Activated effector memory CD4-positive, alpha-beta T cell treated with Interleukin-2 at 50 U/mL for 16 hours (primary cell): ENCODE data around the gene LILRA2.
"Not testable (repeated sequence)": the region's sequence is repeated elsewhere in the genome, so short reads cannot be mapped to it uniquely, and the experiment has no call there.

Source experiments
- DNase-seq: peaks from one replicate; pipeline ENCODE4 v3.0.0-alpha.2; 2020

Gene LILRA2

DNA sequence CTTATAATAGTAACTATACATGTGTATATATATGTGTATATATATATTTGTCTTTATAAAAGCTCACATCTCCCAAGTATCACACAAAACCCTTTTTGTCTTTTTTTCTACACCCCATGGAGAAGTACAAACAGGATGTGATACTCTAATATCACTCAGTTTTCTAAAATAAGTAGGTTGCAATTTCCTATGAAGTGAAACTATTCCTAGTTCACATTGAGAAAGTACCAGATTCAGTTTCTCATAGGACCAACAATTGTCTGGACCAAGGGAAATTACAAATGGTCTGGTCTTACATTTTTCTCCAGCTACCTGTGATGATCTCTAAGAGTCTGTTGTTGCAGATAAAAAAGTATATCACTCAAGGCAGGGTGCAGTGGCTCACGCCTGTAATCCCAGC is 38.8 kb downstream of the LILRA2 start:
- no peak for DNase-seq

DNA sequence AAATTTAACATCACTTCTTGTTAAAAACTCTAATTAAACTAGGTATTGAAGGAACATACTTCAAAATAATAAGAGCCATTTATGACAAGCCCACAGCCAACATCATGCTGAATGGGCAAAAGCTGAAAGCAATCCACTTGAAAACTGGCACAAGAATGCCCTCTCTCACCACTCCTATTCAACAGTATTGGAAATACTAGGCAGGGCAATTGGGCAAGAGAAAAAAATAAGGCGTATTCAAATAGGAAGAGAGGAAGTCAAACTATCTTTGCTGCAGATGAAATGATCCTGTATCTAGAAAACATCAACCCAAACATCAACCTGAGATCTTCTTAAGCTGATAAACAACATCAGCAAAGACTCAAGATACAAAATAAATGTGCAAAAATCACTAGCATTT is 41.1 kb downstream of the LILRA2 start:
- no peak for DNase-seq

DNA sequence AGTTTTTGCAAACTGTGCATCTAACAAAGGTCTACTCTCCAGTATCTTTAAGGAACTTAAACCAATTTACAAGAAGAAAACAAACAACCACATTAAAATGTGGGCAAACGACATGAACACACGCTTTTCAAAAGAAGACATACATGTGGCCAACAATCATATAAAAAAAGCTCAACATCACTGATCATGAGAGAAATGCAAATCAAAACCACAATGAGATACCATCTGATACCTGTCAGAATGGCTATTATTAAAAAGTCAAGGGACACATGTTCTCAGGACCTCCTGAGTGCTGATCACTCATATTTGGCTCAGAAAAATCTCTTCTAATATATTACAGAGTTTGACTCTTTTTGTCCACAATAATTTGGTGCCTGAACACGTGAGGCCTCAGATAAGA is 42.5 kb downstream of the LILRA2 start:
- DNase-seq, result no peak

DNA sequence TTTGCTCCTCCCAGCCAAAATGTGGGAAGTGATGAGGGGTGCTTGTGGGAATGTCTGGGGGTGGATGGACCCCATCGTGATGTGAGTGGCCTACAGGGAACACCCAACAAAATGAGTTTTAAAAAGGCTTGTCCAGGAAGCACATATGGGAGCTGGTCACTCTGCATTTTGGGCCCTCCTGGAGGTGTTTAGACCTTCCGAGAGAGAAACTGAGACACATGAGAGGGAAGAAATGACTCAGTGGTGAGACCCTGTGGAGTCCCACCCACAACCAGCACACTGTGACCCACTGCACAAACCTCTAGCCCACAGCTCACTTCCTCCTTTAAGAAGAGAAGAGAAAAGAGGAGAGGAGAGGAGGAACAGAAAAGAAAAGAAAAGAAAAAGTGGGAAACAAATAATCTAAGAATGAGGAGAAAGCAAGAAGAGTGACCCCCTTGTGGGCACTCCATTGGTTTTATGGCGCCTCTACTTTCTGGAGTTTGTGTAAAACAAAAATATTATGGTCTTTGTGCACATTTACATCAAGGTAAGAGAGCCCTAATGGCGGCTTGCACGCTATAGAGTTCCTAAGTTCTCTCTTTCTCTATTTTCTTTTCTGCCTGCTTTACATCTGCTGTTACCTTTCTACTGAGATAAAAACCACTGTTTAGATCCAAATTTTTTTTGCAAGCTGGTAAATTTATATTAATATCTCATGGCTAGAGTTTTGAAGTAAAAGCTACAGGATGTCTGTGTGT is 43.4 kb downstream of the LILRA2 start:
- DNase-seq, result no peak

DNA sequence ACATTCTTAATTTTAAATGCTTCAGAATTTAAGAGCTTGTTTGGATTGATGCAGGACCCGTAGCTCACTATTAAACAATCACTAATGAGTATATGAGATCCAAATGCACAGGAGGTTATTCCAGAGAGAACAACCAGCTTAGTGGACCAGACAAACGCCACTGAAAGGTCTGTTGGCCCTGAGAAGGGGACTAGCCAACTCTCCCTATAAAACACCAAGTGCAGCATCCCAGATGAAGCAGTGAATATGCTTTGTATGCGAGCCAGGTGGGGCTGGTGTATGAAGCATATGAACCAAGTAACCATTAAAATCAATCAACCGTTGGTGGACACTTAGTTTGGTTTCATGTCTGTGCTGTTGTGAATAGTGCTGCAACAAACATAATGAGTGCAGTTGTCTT is 46.9 kb downstream of the LILRA2 start:
- no peak for DNase-seq

DNA sequence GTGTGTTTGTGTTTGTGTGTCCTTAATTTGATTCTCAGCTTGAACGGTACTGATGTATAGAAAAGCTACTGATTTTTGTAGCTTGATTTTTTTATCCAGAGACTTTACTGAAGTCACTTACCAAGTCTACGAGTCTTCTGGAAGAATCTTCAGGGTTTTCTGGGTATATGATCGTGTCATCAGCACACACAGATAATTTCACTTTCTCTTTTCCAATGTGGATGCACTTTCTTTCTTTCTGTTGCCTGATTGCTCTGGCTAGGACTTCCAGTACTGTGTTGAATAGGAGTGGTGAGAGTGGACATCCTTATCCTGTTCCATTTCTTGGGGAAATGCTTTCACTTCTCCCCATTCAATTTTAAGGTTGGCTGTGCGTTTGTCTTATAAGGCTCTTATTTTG is 48.8 kb downstream of the LILRA2 start:
- DNase-seq, result no peak

DNA sequence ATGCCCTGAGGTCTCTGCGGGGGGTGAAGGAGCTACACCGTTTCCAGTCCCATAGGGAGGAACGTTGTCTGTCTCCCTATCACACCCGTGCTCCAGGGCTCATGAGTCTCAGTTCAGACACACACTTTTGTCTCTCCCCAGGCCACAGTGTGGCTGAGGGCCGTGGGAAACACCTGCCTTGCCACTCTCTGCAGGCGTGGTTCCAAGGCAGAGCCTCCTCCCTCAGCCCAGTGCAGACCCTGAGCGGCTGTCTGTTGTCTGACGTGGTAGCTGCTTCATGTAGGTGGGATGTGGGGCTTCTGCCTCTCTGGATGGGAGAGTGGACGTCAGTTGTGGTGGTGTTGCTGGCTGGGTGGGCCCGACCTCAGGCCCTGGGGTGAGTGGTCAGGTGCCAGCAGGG is 50.6 kb downstream of the LILRA2 start:
- not testable (repeated sequence) for DNase-seq

DNA sequence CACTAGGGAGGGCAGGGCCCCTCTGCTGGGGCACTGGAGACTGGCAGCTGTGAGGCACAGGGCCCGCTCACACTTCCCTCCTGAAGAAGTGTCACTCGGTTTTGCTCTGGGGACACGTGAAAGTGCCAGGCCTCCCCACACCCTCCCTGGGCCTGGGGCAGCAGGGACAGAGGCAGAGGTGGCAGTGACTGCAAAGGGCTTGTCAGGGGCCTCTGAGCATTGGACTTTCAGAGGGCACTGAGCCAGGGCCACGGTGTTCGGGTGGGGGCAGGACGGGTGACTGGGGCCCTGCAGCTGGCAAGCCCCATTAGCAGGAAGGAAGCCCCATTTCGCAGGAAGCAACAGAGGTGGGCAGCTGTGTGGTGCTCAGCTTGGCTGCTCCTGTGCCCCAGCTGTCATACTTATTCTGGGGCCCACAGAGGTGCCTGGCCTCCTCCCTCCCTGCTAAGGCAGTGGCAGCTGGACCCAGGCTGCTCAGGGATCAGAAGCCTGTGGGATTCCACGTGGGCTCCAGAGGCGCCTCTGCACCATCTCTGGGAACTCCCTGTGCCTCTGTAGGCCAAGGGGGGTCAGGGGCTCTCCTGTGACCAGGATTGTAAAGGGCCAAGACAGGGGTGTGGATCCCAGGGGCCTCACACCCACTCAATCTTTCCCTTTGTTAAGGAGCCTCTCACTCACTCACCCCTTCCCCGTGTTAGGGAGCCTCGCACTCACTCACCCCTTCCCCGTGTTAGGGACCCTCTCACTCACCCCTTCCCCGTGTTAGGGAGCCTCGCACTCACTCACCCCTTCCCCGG is 51.5 kb downstream of the LILRA2 start:
- not testable (repeated sequence) for DNase-seq

DNA sequence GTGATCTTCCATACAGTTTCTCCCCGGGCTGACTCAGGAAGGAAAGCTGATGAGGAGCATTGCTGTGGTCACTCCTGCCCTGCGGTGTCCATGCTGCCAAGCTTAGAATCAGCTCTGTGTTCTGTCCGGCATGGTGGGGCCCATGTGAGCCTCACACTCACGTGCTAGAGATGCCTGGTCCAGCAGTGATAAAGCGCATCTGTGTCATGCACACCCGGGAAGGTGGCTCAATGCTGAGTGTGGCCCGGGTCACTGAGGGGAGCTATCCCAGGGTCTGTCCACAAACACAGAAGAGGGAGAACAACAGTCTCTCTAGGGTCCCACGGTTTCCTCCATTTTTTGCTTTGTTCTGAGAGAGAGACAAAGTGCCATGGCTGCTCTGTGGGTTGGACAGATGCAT is 53.2 kb downstream of the LILRA2 start:
- no peak for DNase-seq

DNA sequence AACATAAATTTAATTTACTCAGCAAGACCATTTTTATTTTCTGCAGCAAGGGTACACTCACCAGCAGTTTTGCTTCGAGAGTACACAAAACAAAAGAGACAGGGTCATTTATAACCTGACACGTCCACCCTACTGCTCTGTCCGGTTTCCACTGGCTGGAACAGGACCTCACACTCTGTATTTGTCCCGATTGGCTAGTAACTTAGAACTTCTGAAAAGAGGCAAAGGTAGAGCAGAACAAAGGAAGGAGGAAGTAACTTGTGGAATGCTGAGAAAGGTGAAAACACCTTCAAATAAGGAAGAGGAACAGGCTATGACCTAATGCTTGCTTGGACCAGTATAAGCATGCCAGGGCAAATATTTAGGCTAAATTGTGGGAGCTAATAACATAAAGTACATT is 54.3 kb downstream of the LILRA2 start:
- DNase-seq, result not testable (repeated sequence)

DNA sequence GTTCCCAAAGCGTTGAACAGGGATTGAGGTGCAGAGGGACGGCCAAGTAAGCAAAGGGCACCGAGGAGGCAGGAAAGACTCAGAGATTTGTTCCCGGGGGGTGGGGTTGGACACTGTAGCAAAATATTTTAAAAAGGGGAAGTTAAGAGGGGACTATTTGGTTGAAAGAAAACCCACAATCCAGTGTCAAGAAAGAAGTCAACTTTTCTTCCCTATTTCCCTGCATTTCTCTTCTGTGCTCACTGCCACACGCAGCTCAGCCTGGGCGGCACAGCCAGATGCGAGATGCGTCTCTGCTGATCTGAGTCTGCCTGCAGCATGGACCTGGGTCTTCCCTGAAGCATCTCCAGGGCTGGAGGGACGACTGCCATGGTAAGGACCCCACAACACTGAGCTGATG is 56.7 kb downstream of the LILRA2 start, which contains the start of gene LILRB1:
TSS of gene LILRB1 (plus strand) at position 223 of the 400 bp plus-strand sequence. CDS start 590 bp downstream, outside the sequence.
- not testable (repeated sequence) for DNase-seq

DNA sequence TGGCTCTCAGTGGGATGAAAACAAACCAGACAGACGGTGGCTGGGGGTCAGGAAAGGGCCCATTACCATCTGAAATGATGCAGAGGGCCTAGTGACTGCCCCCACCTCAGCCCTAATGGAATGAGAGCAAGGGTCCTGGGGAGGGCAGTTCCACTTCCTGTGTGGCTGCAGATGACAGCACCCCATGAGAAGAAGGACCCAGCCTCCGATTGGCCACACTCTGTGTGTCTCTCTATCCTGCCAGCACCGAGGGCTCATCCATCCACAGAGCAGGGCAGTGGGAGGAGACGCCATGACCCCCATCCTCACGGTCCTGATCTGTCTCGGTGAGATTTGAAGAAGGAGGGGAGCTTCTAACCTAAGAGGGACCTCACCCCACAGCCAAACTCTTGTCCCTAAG is 57.2 kb downstream of the LILRA2 start:
- no peak for DNase-seq

DNA sequence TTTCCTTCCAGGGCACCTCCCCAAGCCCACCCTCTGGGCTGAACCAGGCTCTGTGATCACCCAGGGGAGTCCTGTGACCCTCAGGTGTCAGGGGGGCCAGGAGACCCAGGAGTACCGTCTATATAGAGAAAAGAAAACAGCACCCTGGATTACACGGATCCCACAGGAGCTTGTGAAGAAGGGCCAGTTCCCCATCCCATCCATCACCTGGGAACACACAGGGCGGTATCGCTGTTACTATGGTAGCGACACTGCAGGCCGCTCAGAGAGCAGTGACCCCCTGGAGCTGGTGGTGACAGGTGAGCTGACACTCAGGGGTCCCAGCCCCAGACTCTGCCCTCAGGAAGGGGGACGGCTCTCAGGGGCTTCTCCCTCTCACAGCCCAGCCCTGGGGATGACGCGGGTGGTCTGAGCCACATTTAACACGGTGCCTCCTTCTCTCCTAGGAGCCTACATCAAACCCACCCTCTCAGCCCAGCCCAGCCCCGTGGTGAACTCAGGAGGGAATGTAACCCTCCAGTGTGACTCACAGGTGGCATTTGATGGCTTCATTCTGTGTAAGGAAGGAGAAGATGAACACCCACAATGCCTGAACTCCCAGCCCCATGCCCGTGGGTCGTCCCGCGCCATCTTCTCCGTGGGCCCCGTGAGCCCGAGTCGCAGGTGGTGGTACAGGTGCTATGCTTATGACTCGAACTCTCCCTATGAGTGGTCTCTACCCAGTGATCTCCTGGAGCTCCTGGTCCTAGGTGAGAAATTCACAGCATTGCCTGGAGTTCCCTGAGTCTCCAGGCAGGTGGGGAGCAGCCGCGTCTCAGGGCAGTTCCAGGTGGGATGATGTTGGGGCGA is 58.1 kb downstream of the LILRA2 start:
- DNase-seq, result not testable (repeated sequence)

DNA sequence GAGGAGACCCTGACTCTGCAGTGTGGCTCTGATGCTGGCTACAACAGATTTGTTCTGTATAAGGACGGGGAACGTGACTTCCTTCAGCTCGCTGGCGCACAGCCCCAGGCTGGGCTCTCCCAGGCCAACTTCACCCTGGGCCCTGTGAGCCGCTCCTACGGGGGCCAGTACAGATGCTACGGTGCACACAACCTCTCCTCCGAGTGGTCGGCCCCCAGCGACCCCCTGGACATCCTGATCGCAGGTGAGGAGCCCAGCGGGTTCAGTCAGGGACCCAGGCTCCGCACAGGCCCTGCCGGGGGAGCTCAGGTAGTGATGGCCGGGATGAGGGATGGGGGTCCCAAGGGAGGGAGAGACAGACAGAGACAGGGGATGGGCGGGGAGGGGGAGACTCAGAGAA is 58.9 kb downstream of the LILRA2 start:
- DNase-seq, result not testable (repeated sequence)

DNA sequence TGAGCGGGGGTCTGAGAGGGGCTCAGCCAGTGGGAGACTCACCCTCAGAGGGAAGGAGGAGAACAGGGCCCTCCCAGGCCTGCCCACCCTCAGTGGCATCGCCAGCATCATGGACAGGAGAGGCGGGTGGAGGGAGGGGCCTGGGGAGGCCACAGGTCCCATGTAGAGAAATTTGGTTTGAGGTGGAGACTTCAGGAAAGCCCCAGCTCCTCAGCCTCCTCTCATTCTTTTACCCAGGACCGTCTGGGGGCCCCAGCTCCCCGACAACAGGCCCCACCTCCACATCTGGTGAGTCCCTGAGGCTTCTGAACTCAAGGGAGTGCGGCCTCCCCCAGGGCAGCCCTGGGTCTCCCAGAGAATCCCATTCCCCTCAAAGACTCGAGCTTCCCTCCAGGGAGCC is 59.8 kb downstream of the LILRA2 start:
- no peak for DNase-seq

DNA sequence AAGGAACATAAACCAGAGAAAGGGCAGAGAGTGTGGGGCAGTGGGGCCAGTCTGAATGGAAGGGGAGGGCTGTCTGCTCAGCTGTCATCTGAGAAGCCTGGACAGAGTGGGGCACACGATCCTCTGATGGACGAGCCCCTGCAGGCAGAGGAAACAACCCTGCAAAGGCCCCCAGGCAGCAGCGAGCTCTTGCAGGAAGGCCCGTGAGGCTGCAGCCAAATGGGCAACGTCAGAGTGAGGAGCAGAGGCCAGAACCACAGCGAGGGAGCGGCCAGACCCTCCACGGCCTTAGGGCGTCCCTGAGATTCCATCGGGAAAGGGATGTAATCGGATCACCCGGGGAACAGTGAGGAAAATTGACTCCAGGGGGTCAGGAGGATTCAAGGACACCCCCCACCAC is 62.5 kb downstream of the LILRA2 start:
- not testable (repeated sequence) for DNase-seq

DNA sequence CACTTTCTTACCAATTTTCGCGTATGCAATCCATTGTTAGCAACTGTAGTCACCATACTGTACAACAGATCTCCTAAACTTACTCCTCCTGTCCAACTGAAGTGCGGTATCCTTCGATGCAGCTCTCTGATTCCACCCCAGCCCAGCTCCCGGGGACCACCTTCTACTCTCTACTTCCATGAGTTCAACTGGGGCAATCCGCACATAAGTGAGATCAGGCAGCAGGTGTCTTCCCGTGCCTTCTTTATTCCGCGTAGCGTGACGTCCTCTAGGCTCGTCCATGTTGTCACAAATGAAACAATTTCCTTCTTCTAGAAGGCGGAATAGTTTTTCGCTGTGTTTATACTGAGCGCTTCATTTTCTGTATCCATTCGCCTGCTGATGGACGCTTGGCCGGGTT is 65.1 kb downstream of the LILRA2 start:
- no peak for DNase-seq
